A673 (cell line): ENCODE results near the gene IKZF2.

Experiments
- CTCF ChIP-seq: fragments of 300-800, 200-600 bp; sonication (generic); conservative IDR thresholded peaks from 2 replicates; pipeline ENCODE4 v1.5.1; 2017; ENCODE audit warnings: low read depth, mild to moderate bottlenecking, antibody characterized with exemption, low read length, moderate library complexity, mixed read lengths
- EZH2 ChIP-seq: fragments of 200-600 bp; sonication (generic); IDR thresholded peaks from 2 replicates; pipeline ENCODE4 v1.6.1; 2017; ENCODE audit warnings: borderline replicate concordance, low read depth, mild to moderate bottlenecking, mixed read lengths, antibody characterized with exemption, low read length; ENCODE audit not compliant: poor library complexity, severe bottlenecking

DNA sequence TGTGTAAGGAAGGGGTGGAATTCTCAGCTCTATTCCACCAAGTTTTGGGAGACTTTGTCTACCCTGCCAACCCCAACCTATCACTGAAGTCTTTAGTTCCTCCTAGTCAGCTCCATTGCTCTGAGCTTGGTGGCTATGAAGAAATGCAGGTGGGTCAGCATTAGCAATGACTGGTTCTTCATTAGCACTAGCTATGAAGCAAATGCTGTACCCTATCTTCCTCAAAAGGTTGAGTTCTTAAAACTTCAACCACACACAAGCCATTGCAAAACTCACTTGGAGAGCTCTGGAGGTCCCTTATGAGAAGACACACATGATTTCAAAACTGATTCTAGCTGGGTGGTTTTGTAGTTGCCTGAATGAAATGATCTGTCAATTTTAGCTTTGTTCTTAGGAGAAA is 193.8 kb downstream of the IKZF2 start:
- TF ChIP-seq EZH2 (no peak), CTCF (no peak)
